GM12891 (cell line): ENCODE results near the gene IQSEC3.

ENCODE experiments used
- DNase-seq: peaks from one replicate; pipeline ENCODE4 v3.0.0; 2011; ENCODE audit warnings: low spot score; ENCODE audit not compliant: insufficient read length
- FAIRE-seq: peaks from 2 replicates; lab custom pipeline; 2011; peaks lifted over from hg19 to GRCh38; lab: Jason Lieb, UNC
- PAX5 ChIP-seq: IDR thresholded peaks from 2 replicates; pipeline ENCODE4 v1.6.1; 2011; ENCODE audit warnings: low read length, moderate library complexity, mild to moderate bottlenecking; ENCODE audit not compliant: insufficient read depth, severe bottlenecking
- POLR2A ChIP-seq: IDR thresholded peaks from 2 replicates; pipeline ENCODE4 v1.6.1; 2011; ENCODE audit warnings: low read depth, low read length, control low read depth
- POLR2AphosphoS5 ChIP-seq: IDR thresholded peaks from 2 replicates; pipeline ENCODE4 v1.6.1; 2011; ENCODE audit warnings: low read depth, low read length, control low read depth
- POU2F2 ChIP-seq: IDR thresholded peaks from 2 replicates; pipeline ENCODE4 v1.6.1; 2011; ENCODE audit warnings: low read depth, mild to moderate bottlenecking, control low read depth, low read length, moderate library complexity
- SPI1 ChIP-seq: IDR thresholded peaks from 2 replicates; pipeline ENCODE4 v1.6.1; 2011; ENCODE audit warnings: low read depth, low read length, control low read depth
- TAF1 ChIP-seq: IDR thresholded peaks from 2 replicates; pipeline ENCODE4 v1.6.1; 2011; ENCODE audit warnings: low read depth, low read length, control low read depth

The IQSEC3 gene

GRCh38 chr12:162467-163307 lies 96.1 kb downstream of the IQSEC3 start:
- FAIRE-seq: no peak
- no peak for DNase-seq
- TF ChIP-seq POLR2AphosphoS5 (no peak), TAF1 (no peak), POU2F2 (no peak), SPI1 (no peak), PAX5 (no peak), POLR2A (no peak)

GRCh38 chr12:163406-163986 lies 96.9 kb downstream of the IQSEC3 start:
- no peak for TF ChIP-seq POLR2A
- TF ChIP-seq PAX5: no peak
- TF ChIP-seq POLR2AphosphoS5: no peak
- no peak for TF ChIP-seq TAF1
- TF ChIP-seq SPI1: no peak
- TF ChIP-seq POU2F2: no peak
- FAIRE-seq (no peak), DNase-seq (no peak)

GRCh38 chr12:164207-164606 lies 97.6 kb downstream of the IQSEC3 start:
- no peak for DNase-seq
- FAIRE-seq: no peak
- TF ChIP-seq PAX5: no peak

- FAIRE-seq (no peak), DNase-seq (no peak)
- TF ChIP-seq POLR2A: no peak
Observed at GRCh38 chr12:165862-166368, 99.3 kb downstream of the IQSEC3 start.

GRCh38 chr12:166425-167075 lies 100.0 kb downstream of the IQSEC3 start:
- FAIRE-seq: no peak
- TF ChIP-seq POLR2A: no peak
- TF ChIP-seq TAF1: no peak
- no peak for TF ChIP-seq POLR2AphosphoS5
- no peak for TF ChIP-seq PAX5
- no peak for TF ChIP-seq SPI1
- TF ChIP-seq POU2F2: no peak
- no peak for DNase-seq

GRCh38 chr12:167959-168600 lies 101.5 kb downstream of the IQSEC3 start:
- DNase-seq: no peak
- no peak for TF ChIP-seq SPI1
- FAIRE-seq: no peak

- no peak for DNase-seq
- no peak for TF ChIP-seq POLR2A
- no peak for TF ChIP-seq TAF1
- TF ChIP-seq POLR2AphosphoS5: no peak
- no peak for TF ChIP-seq PAX5
- no peak for FAIRE-seq
Observed at GRCh38 chr12:168763-169525, 102.4 kb downstream of the IQSEC3 start.

GRCh38 chr12:169528-170370 lies 103.2 kb downstream of the IQSEC3 start:
- DNase-seq (no peak), FAIRE-seq (no peak)
- TF ChIP-seq SPI1: no peak
- TF ChIP-seq POU2F2: no peak
- TF ChIP-seq POLR2A: no peak
- no peak for TF ChIP-seq PAX5
- TF ChIP-seq POLR2AphosphoS5: no peak
- TF ChIP-seq TAF1: no peak

GRCh38 chr12:170371-171225 lies 104.0 kb downstream of the IQSEC3 start:
- DNase-seq: no peak
- no peak for TF ChIP-seq POLR2A
- no peak for TF ChIP-seq PAX5
- TF ChIP-seq SPI1: no peak
- no peak for TF ChIP-seq POLR2AphosphoS5
- no peak for TF ChIP-seq TAF1
- no peak for TF ChIP-seq POU2F2
- FAIRE-seq: no peak
